ENCODE results near the gene EFCAB7.
"Not testable (repeated sequence)": the region's sequence is repeated elsewhere in the genome, so short reads cannot be mapped to it uniquely, and the experiment has no call there.

The EFCAB7 gene

DNA sequence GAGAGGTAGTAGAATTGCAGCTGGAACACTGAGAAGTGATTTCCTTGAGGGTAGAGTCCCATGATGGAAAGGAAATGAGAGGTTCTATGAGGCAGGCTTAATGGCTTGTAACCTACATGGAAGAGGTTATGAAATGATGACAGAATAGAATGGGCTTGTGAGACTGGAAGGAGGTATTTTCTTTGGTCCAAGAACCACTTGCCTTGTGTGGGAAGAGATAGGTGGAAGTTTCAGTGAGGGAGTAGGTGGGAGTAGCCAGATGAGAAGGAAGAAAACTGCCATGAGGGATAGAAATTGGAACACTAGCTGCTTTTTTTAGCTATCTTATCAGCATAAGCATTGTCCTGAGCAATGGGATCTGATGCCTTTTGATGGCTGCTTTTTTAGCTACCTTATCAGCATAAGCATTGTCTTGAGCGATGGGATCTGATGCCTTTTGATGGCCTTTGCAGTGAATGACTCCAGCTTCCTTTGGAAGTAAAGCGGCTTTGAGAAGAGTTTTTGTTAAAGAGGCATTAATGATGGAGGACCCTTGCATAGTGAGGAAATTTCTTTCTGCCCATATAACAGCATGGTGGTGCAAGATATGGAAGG is 51.0 kb downstream of the EFCAB7 start:
- not testable (repeated sequence) for H3K4me1 ChIP-seq (ENCODE audit: control insufficient read depth in 1 of 2, insufficient read depth in 2 of 2, low read length in 2 of 2); H3K9me3 ChIP-seq (ENCODE audit: control insufficient read depth in 1 of 2, low read length in 2 of 2); H3K9ac ChIP-seq (ENCODE audit: low read depth in 1 of 2, low read length in 2 of 2); H3K27ac ChIP-seq (ENCODE audit: low read depth, low read length); H3K36me3 ChIP-seq (ENCODE audit: control insufficient read depth in 1 of 2, insufficient read depth in 2 of 2, low read length in 2 of 2); H3K27me3 ChIP-seq (ENCODE audit: control insufficient read depth in 1 of 2, insufficient read depth in 2 of 2, low read length in 2 of 2); H3K4me3 ChIP-seq (ENCODE audit: low read depth in 1 of 2, low read length in 2 of 2)

DNA sequence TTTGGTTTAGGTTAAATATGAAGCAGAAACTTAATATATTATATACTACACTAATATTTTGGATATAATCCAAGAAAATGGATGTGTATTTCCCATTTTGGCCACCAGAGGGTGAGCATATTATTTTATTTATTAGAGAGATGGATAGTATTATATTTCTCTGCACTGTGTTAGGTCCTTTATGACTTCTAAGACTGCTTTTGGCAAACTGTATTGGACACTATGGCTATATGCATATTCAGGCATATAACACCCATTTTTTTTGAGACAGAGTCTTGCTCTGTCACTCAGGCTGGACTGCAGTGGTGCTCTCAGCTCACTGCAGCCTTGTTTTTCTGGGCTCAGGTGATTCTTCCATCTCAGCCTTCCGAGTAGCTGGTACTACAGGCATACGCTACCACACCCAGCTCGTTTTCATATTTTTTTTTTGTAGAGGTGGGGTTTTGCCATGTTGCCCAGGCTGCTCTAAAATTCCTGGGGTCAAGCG is 52.1 kb downstream of the EFCAB7 start:
- Histone ChIP-seq H3K4me1 (ENCODE audit: control insufficient read depth in 1 of 2, insufficient read depth in 2 of 2, low read length in 2 of 2) (no peaks in the 10 kb centered on the region), H3K9ac (ENCODE audit: low read depth in 1 of 2, low read length in 2 of 2) (no peak overlapping the region), H3K27me3 (ENCODE audit: control insufficient read depth in 1 of 2, insufficient read depth in 2 of 2, low read length in 2 of 2) (no peaks in the 10 kb centered on the region), H3K27ac (ENCODE audit: low read depth, low read length) (no peak overlapping the region), H3K4me3 (ENCODE audit: low read depth in 1 of 2, low read length in 2 of 2) (no peak overlapping the region), H3K36me3 (ENCODE audit: control insufficient read depth in 1 of 2, insufficient read depth in 2 of 2, low read length in 2 of 2) (no peaks in the 10 kb centered on the region), H3K9me3 (ENCODE audit: control insufficient read depth in 1 of 2, low read length in 2 of 2) (peaks cover 0 to 3% of the 10 kb centered on the region in 2 donors)

DNA sequence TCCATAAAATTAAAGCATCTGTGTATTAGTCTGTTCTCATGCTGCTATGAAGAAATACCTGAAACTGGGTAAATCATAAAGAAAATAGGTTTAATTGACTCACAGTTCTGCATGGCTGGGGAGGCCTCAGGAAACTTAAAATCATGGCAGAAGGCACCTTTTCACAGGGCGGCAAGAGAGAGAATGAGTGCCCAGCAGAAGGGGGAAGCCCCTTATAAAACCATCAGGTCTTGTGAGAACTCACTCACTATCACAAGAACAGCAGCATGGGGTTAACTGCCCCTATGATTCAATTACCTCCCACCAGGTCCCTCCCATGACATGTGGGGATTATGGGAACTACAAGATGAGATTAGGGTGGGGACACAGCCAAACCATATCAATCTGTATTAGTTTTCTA is 63.0 kb downstream of the EFCAB7 start:
- H3K4me3 ChIP-seq (ENCODE audit: low read depth in 1 of 2, low read length in 2 of 2); H3K27me3 ChIP-seq (ENCODE audit: control insufficient read depth in 1 of 2, insufficient read depth in 2 of 2, low read length in 2 of 2); H3K27ac ChIP-seq (ENCODE audit: low read depth, low read length); H3K36me3 ChIP-seq (ENCODE audit: control insufficient read depth in 1 of 2, insufficient read depth in 2 of 2, low read length in 2 of 2); H3K9ac ChIP-seq (ENCODE audit: low read depth in 1 of 2, low read length in 2 of 2); H3K9me3 ChIP-seq (ENCODE audit: control insufficient read depth in 1 of 2, low read length in 2 of 2): not testable (repeated sequence)
- peaks cover 5 to 16% of the 10 kb centered on the region in 2 donors for H3K4me1 ChIP-seq (ENCODE audit: control insufficient read depth in 1 of 2, insufficient read depth in 2 of 2, low read length in 2 of 2)

DNA sequence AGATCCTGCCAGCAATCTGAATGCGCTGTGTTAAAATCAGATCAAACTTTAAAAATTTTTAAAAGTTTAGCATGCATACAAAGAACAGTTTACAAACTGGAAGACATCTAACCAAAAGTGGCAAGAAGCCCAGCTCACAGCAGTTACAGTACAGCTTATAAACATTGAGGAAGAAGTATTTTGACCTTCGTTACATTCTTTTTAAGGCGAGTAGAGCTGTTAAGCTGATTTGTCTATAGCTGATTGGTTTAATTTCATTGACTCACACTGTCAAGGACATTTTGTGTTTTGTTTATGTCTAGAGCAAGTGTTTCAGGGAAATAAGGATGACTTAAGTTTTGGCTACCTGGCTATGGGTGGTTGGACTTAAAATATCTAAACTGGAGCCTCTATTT is 66.8 kb downstream of the EFCAB7 start:
- Histone ChIP-seq H3K36me3 (ENCODE audit: control insufficient read depth in 1 of 2, insufficient read depth in 2 of 2, low read length in 2 of 2) (no peaks in the 10 kb centered on the region), H3K4me1 (ENCODE audit: control insufficient read depth in 1 of 2, insufficient read depth in 2 of 2, low read length in 2 of 2) (peaks cover 15 to 23% of the 10 kb centered on the region in 2 donors), H3K27ac (ENCODE audit: low read depth, low read length) (no peak overlapping the region), H3K4me3 (ENCODE audit: low read depth in 1 of 2, low read length in 2 of 2) (no peak overlapping the region), H3K9me3 (ENCODE audit: control insufficient read depth in 1 of 2, low read length in 2 of 2) (no peaks in the 10 kb centered on the region), H3K27me3 (ENCODE audit: control insufficient read depth in 1 of 2, insufficient read depth in 2 of 2, low read length in 2 of 2) (no peaks in the 10 kb centered on the region), H3K9ac (ENCODE audit: low read depth in 1 of 2, low read length in 2 of 2) (no peak overlapping the region)

DNA sequence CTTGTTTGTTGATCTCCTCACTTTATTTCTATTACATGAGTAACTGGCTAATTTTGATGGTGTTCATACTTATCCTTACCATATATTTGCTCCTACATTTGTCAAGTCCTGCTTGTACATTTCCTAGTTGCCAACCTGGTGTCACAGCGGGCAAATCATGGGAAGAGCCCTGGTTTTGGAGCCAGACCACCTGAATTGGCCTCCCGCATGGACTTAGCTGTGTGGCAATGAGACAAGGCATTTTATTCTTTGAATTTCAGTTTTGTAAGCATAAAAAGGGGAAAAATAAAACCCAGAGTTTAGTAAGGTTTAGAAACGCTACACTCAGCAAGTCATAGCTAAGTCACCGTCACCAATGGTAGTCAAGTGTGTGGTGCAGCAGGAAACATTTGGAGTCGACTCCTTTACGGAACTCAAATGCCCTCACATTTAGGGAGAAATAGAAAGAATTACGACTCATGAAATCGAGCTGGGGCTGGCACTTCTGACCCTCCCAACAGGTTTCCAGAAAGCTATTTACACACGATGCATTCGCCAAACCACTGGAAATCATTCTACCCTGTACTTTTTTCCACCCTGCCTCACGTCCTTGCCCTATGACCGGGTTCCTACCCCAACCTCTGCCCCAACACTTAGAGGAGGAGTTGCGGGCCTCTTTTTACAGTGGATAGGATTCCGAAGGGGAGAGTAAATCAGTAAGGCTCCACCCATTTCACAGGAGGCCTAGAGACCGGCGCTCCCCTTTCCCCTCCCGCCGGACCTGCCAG is 69.4 kb downstream of the EFCAB7 start:
- no peaks in the 10 kb centered on the region for H3K9me3 ChIP-seq (ENCODE audit: control insufficient read depth in 1 of 2, low read length in 2 of 2)

DNA sequence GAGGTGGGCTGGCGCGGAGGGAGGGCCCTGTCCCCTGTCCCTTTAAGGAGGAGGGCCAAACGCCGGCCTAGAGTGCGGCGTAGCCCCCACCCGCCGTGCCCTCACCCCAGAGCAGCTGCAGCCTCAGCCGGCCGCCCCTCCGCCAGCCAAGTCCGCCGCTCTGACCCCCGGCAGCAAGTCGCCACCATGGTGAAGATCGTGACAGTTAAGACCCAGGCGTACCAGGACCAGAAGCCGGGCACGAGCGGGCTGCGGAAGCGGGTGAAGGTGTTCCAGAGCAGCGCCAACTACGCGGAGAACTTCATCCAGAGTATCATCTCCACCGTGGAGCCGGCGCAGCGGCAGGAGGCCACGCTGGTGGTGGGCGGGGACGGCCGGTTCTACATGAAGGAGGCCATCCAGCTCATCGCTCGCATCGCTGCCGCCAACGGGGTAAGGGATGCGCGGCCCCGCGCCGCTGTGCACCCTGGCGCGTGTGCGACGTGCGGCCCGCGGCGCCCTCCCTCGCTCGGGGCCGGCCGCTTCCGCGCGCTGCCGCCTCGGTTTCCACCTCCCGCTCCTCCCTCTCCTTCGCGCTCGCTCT is 70.1 kb downstream of the EFCAB7 start, which contains the start of gene PGM1:
PGM1 (plus strand) TSS at position 109 of the 583 bp plus-strand sequence; CDS start at position 187, 78 bp downstream.
- peak within 1 kb of the TSS; percentile 89 to 92 for H3K9ac ChIP-seq (ENCODE audit: low read depth in 1 of 2, low read length in 2 of 2)
- peak within 1 kb of the TSS; percentile 83 to 92 for H3K4me3 ChIP-seq (ENCODE audit: low read depth in 1 of 2, low read length in 2 of 2)
- no peaks in the 10 kb centered on the region for H3K27me3 ChIP-seq (ENCODE audit: control insufficient read depth in 1 of 2, insufficient read depth in 2 of 2, low read length in 2 of 2)
- no peaks in the 10 kb centered on the region for H3K36me3 ChIP-seq (ENCODE audit: control insufficient read depth in 1 of 2, insufficient read depth in 2 of 2, low read length in 2 of 2)
- H3K27ac ChIP-seq (ENCODE audit: low read depth, low read length) = peak within 1 kb of the TSS; percentile 92
- H3K4me1 ChIP-seq (ENCODE audit: control insufficient read depth in 1 of 2, insufficient read depth in 2 of 2, low read length in 2 of 2) = peaks cover 15 to 23% of the 10 kb centered on the region in 2 donors
- H3K9me3 ChIP-seq (ENCODE audit: control insufficient read depth in 1 of 2, low read length in 2 of 2) = no peaks in the 10 kb centered on the region

More for the DNA sequence above, 69.4 kb downstream of the EFCAB7 start:
- H3K4me1 ChIP-seq (ENCODE audit: control insufficient read depth in 1 of 2, insufficient read depth in 2 of 2, low read length in 2 of 2) = peaks cover 15 to 23% of the 10 kb centered on the region in 2 donors
- peak overlapping the region; percentile 92 for H3K27ac ChIP-seq (ENCODE audit: low read depth, low read length)
- peak overlapping the region; percentile 83 to 92 for H3K4me3 ChIP-seq (ENCODE audit: low read depth in 1 of 2, low read length in 2 of 2)
- H3K27me3 ChIP-seq (ENCODE audit: control insufficient read depth in 1 of 2, insufficient read depth in 2 of 2, low read length in 2 of 2) = no peaks in the 10 kb centered on the region
- no peaks in the 10 kb centered on the region for H3K36me3 ChIP-seq (ENCODE audit: control insufficient read depth in 1 of 2, insufficient read depth in 2 of 2, low read length in 2 of 2)
- peak overlapping the region; percentile 89 to 92 for H3K9ac ChIP-seq (ENCODE audit: low read depth in 1 of 2, low read length in 2 of 2)

DNA sequence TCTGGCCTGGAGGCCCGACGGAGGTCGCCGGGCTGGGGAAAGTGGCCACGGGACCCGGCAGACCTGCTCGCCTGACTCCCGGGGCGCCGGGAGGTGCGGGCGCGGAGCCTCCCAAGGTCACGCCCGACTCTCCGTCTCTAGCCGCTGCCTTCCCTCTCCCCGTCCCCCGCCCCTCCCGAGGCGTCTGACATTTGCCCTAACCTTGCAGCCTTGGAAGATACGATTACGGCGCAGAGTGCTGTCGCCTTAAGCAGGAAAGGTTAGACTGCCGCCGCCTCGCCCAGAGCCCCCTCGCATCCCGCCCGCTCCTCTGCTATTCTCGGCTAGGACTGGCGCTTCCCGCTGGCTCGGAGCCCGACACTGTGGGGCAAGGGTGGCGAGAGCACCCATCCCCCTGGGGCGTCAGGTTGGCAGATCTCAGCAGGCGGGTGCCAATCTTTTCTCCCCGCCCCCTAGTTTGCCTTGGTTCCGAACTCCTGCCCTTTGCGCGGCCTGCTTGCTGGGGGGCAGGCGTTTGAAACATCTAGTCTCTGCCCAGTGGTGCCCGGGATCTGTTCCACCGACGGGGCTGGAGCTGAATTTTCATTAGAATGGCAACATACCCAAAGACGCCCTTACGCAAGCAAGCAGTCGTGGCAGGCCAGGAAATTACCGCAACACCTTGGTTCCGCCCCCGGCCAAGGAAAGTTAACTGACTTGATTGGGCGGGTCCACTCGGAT is 70.7 kb downstream of the EFCAB7 start:
- H3K36me3 ChIP-seq (ENCODE audit: control insufficient read depth in 1 of 2, insufficient read depth in 2 of 2, low read length in 2 of 2) = no peaks in the 10 kb centered on the region
- H3K9me3 ChIP-seq (ENCODE audit: control insufficient read depth in 1 of 2, low read length in 2 of 2) = no peaks in the 10 kb centered on the region
- H3K4me3 ChIP-seq (ENCODE audit: low read depth in 1 of 2, low read length in 2 of 2) = peak overlapping the region; percentile 83 to 92
- no peaks in the 10 kb centered on the region for H3K27me3 ChIP-seq (ENCODE audit: control insufficient read depth in 1 of 2, insufficient read depth in 2 of 2, low read length in 2 of 2)
- H3K27ac ChIP-seq (ENCODE audit: low read depth, low read length) = peak overlapping the region; percentile 92
- peak overlapping the region; percentile 89 to 92 for H3K9ac ChIP-seq (ENCODE audit: low read depth in 1 of 2, low read length in 2 of 2)
- peaks cover 15 to 23% of the 10 kb centered on the region in 2 donors for H3K4me1 ChIP-seq (ENCODE audit: control insufficient read depth in 1 of 2, insufficient read depth in 2 of 2, low read length in 2 of 2)

DNA sequence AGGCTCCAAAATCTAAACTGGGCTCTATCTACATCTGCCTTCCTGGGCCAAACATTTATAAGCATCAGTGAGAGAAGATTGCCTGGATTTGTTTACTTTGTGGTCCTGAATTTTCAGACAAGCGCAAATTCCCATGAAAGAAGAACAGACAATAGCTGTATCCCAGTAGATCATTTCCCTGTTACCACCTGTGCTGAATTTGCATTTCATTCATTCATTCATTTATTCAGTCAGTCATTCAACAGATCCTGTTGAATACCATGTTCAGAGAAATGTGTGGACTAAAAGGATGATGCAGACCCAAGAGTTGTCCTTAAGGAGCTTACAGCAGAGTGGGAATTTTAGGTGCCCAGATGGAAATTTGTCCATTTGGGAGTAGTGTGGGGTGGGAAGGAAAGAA is 72.1 kb downstream of the EFCAB7 start:
- H3K4me3 ChIP-seq (ENCODE audit: low read depth in 1 of 2, low read length in 2 of 2) = no peak overlapping the region
- no peak overlapping the region for H3K27ac ChIP-seq (ENCODE audit: low read depth, low read length)
- H3K4me1 ChIP-seq (ENCODE audit: control insufficient read depth in 1 of 2, insufficient read depth in 2 of 2, low read length in 2 of 2) = peaks cover 9 to 15% of the 10 kb centered on the region in 2 donors

DNA sequence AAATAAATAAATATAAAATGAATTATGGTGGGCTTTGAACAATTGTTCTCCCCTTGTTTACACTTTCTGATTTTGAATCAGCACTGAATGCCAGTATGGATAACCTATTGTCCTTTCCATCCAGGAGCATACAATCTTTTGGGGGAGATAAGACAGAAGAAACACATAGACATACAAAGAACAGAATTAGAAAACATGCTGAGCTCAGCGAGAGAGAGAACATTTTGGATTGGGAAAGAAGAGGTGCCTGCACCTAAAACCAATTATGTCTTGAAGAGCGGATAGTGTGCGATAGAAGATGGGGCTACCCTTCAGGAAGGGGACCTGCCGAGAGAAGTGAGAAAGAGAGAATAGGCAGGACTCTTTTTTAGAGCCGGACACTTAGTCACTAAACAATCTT is 76.5 kb downstream of the EFCAB7 start:
- no peak overlapping the region for H3K9ac ChIP-seq (ENCODE audit: low read depth in 1 of 2, low read length in 2 of 2)
- H3K4me3 ChIP-seq (ENCODE audit: low read depth in 1 of 2, low read length in 2 of 2) = no peak overlapping the region
- no peak overlapping the region for H3K27ac ChIP-seq (ENCODE audit: low read depth, low read length)
- no peaks in the 10 kb centered on the region for H3K4me1 ChIP-seq (ENCODE audit: control insufficient read depth in 1 of 2, insufficient read depth in 2 of 2, low read length in 2 of 2)
- no peaks in the 10 kb centered on the region for H3K27me3 ChIP-seq (ENCODE audit: control insufficient read depth in 1 of 2, insufficient read depth in 2 of 2, low read length in 2 of 2)
- H3K9me3 ChIP-seq (ENCODE audit: control insufficient read depth in 1 of 2, low read length in 2 of 2) = no peaks in the 10 kb centered on the region
- H3K36me3 ChIP-seq (ENCODE audit: control insufficient read depth in 1 of 2, insufficient read depth in 2 of 2, low read length in 2 of 2) = no peaks in the 10 kb centered on the region

More for the DNA sequence above, 72.1 kb downstream of the EFCAB7 start:
- Histone ChIP-seq H3K9ac (ENCODE audit: low read depth in 1 of 2, low read length in 2 of 2) (no peak overlapping the region), H3K27me3 (ENCODE audit: control insufficient read depth in 1 of 2, insufficient read depth in 2 of 2, low read length in 2 of 2) (no peaks in the 10 kb centered on the region), H3K9me3 (ENCODE audit: control insufficient read depth in 1 of 2, low read length in 2 of 2) (no peaks in the 10 kb centered on the region), H3K36me3 (ENCODE audit: control insufficient read depth in 1 of 2, insufficient read depth in 2 of 2, low read length in 2 of 2) (no peaks in the 10 kb centered on the region)
